IMR-90 (cell line): ENCODE results near the gene CECR2. TPM values are rescaled to one million over a fixed set of nuclear protein-coding genes. Genes with fewer than 3 reads are reported as not detected.

Experiments used
- ATAC-seq: fragments of 200-7000 bp; cut with Tn5 transposase; 2 replicates; pipeline ENCODE4 v1.9.1; 2020; ENCODE audit warnings: low read depth, mild to moderate bottlenecking, moderate library complexity
- BruUV-seq: library from RNA; stranded (reverse); fragments of 400-500 nt; replicated peaks from 2 replicates; lab custom pipeline; 2021; lab: Mats Ljungman, UMichigan
- CTCF ChIA-PET: fragments of 300-600 bp; formaldehyde crosslinking; extraction: SDS; loops from one replicate; lab custom pipeline; 2021; ENCODE audit warnings: antibody characterized with exemption; lab: Yijun Ruan, JAX
- POLR2A ChIA-PET: fragments of 300-600 bp; sonication (Branson Sonifier 250); formaldehyde crosslinking; loops from one replicate; lab custom pipeline; 2022; ENCODE audit warnings: antibody characterized with exemption; ENCODE audit not compliant: unreplicated experiment; lab: Charles Lee
- DNase-seq: peaks from one replicate; pipeline ENCODE4 v3.0.0; 2013
- H2AFZ ChIP-seq: replicated peaks from 2 replicates; pipeline ENCODE3; 2013; ENCODE audit warnings: low read length, mild to moderate bottlenecking; ENCODE audit not compliant: poor library complexity
- H2AK5ac ChIP-seq: 2 replicates; pipeline ENCODE4 v1.6.1; 2013; ENCODE audit warnings: low read depth, low read length, inconsistent platforms
- H2AK9ac ChIP-seq: replicated peaks from 2 replicates; pipeline ENCODE3; 2013; ENCODE audit warnings: mild to moderate bottlenecking, low read depth, low read length, moderate library complexity; ENCODE audit not compliant: poor library complexity
- H2BK120ac ChIP-seq: 2 replicates; pipeline ENCODE4 v1.6.1; 2013; ENCODE audit warnings: low read depth, low read length, inconsistent platforms
- H2BK15ac ChIP-seq: 3 replicates; pipeline ENCODE4 v1.6.1; 2013; ENCODE audit warnings: low read depth, low read length, inconsistent platforms
- H2BK20ac ChIP-seq: 2 replicates; pipeline ENCODE4 v1.6.1; 2013; ENCODE audit warnings: low read depth, mild to moderate bottlenecking, inconsistent platforms, low read length, moderate library complexity
- H2BK5ac ChIP-seq: 2 replicates; pipeline ENCODE4 v1.6.1; 2013; ENCODE audit warnings: mild to moderate bottlenecking, low read depth, low read length, inconsistent platforms; ENCODE audit not compliant: poor library complexity, severe bottlenecking
- H3K14ac ChIP-seq: replicated peaks from 2 replicates; pipeline ENCODE4 v1.6.1; 2013; ENCODE audit warnings: low read depth, low read length, inconsistent platforms
- H3K18ac ChIP-seq: 2 replicates; pipeline ENCODE4 v1.6.1; 2013; ENCODE audit warnings: low read depth, low read length, control low read depth
- H3K23ac ChIP-seq: 2 replicates; pipeline ENCODE4 v1.6.1; 2013; ENCODE audit warnings: low read depth, low read length, inconsistent platforms
- H3K27ac ChIP-seq: 2 replicates; pipeline ENCODE4 v1.5.1; 2013; ENCODE audit warnings: mild to moderate bottlenecking, control low read depth, low read length; ENCODE audit not compliant: insufficient read depth
- H3K27me3 ChIP-seq: 2 replicates; pipeline ENCODE4 v1.6.1; 2013; ENCODE audit warnings: low read length; ENCODE audit not compliant: control insufficient read depth, insufficient read depth
- H3K36me3 ChIP-seq: 2 replicates; pipeline ENCODE4 v1.6.1; 2013; ENCODE audit warnings: low read length, mixed read lengths; ENCODE audit not compliant: control insufficient read depth, insufficient read depth
- H3K4ac ChIP-seq: 2 replicates; pipeline ENCODE4 v1.6.1; 2013; ENCODE audit warnings: low read depth, low read length, inconsistent platforms
- H3K4me1 ChIP-seq: 2 replicates; pipeline ENCODE4 v1.6.1; 2013; ENCODE audit warnings: low read length, mixed read lengths; ENCODE audit not compliant: control insufficient read depth, insufficient read depth
- H3K4me2 ChIP-seq: 2 replicates; pipeline ENCODE4 v1.6.1; 2013; ENCODE audit warnings: low read depth, mild to moderate bottlenecking, control low read depth, low read length, moderate library complexity
- H3K4me3 ChIP-seq: 2 replicates; pipeline ENCODE4 v1.5.1; 2013; ENCODE audit warnings: low read depth, mild to moderate bottlenecking, control low read depth, low read length, moderate library complexity; ENCODE audit not compliant: insufficient read depth
- H3K56ac ChIP-seq: 2 replicates; pipeline ENCODE4 v1.6.1; 2013; ENCODE audit warnings: low read length, inconsistent platforms; ENCODE audit not compliant: insufficient read depth; ENCODE audit errors: extremely low read depth
- H3K79me1 ChIP-seq, 2 experiments: 2 replicates each; pipeline ENCODE4 v1.6.1; 2013; ENCODE audit warnings: low read length in 2 of 2, inconsistent platforms in 1 of 2, low read depth in 1 of 2
- H3K9ac ChIP-seq: 2 replicates; pipeline ENCODE4 v1.6.1; 2013; ENCODE audit warnings: low read depth, low read length, control low read depth
- H3K9me1 ChIP-seq: 2 replicates; pipeline ENCODE4 v1.6.1; 2013; ENCODE audit warnings: low read length, inconsistent platforms; ENCODE audit not compliant: insufficient read depth
- H3K9me3 ChIP-seq: 2 replicates; pipeline ENCODE4 v1.6.1; 2013; ENCODE audit warnings: low read length; ENCODE audit not compliant: control insufficient read depth, insufficient read depth
- H4K20me1 ChIP-seq: 2 replicates; pipeline ENCODE4 v1.6.1; 2013; ENCODE audit warnings: low read length, inconsistent platforms; ENCODE audit not compliant: insufficient read depth
- H4K5ac ChIP-seq: 2 replicates; pipeline ENCODE4 v1.6.1; 2013; ENCODE audit warnings: mild to moderate bottlenecking, low read depth, low read length, control low read depth
- H4K8ac ChIP-seq, 2 experiments: 2 replicates each; pipeline ENCODE4 v1.6.1; 2013; ENCODE audit warnings: low read depth in 2 of 2, low read length in 2 of 2, control low read depth in 1 of 2, inconsistent platforms in 1 of 2
- H4K91ac ChIP-seq: 2 replicates; pipeline ENCODE4 v1.6.1; 2013; ENCODE audit warnings: low read depth, low read length, inconsistent platforms; ENCODE audit not compliant: insufficient read depth
- CEBPB ChIP-seq: IDR thresholded peaks from 2 replicates; pipeline ENCODE4 v1.6.1; 2012; ENCODE audit warnings: low read depth, low read length, improper control_type of control experiment
- CHD1 ChIP-seq: IDR thresholded peaks from 2 replicates; pipeline ENCODE4 v1.6.1; 2012; ENCODE audit warnings: low read depth, low read length, improper control_type of control experiment
- CTCF ChIP-seq: conservative IDR thresholded peaks from 2 replicates; pipeline ENCODE4 v1.5.1; 2012; ENCODE audit warnings: mild to moderate bottlenecking, low read depth, low read length, improper control_type of control experiment
- FOS ChIP-seq: fragments of 150-350 bp; IDR thresholded peaks from 2 replicates; pipeline ENCODE4 v1.6.1; 2016; ENCODE audit warnings: low read depth, low read length
- MAFK ChIP-seq: IDR thresholded peaks from 2 replicates; pipeline ENCODE4 v1.6.1; 2012; ENCODE audit warnings: low read depth, low read length, improper control_type of control experiment
- MAZ ChIP-seq: IDR thresholded peaks from 2 replicates; pipeline ENCODE4 v1.6.1; 2012; ENCODE audit warnings: low read depth, mild to moderate bottlenecking, low read length, improper control_type of control experiment, moderate library complexity, borderline replicate concordance
- MXI1 ChIP-seq: IDR thresholded peaks from 2 replicates; pipeline ENCODE4 v1.6.1; 2012; ENCODE audit warnings: low read depth, mild to moderate bottlenecking, low read length, moderate library complexity, borderline replicate concordance
- POLR2A ChIP-seq: IDR thresholded peaks from 2 replicates; pipeline ENCODE4 v1.6.1; 2012; ENCODE audit warnings: mild to moderate bottlenecking, low read depth, low read length
- RAD21 ChIP-seq: IDR thresholded peaks from 2 replicates; pipeline ENCODE4 v1.6.1; 2012; ENCODE audit warnings: low read length, improper control_type of control experiment
- RCOR1 ChIP-seq: IDR thresholded peaks from 2 replicates; pipeline ENCODE4 v1.6.1; 2012; ENCODE audit warnings: mild to moderate bottlenecking, low read length, improper control_type of control experiment; ENCODE audit not compliant: insufficient replicate concordance
- RFX5 ChIP-seq: IDR thresholded peaks from 2 replicates; pipeline ENCODE4 v1.8.0; 2012; ENCODE audit warnings: low read depth, mild to moderate bottlenecking, low read length, moderate library complexity
- SMC3 ChIP-seq: fragments of 150-350 bp; IDR thresholded peaks from 2 replicates; pipeline ENCODE4 v1.6.1; 2016; ENCODE audit warnings: low read depth, mild to moderate bottlenecking, antibody characterized with exemption, low read length, moderate library complexity
- USF2 ChIP-seq: fragments of 150-350 bp; IDR thresholded peaks from 2 replicates; pipeline ENCODE4 v1.6.1; 2017; ENCODE audit warnings: mild to moderate bottlenecking, antibody characterized with exemption, low read length, low read depth
- WGBS, 2 experiments: methylation state at CpG; one replicate each; pipeline versions ENCODE4 v1.1.5 to v1.1.7; 2013; ENCODE audit warnings: missing lambda C conversion rate in 2 of 2; ENCODE audit not compliant: insufficient read length in 1 of 2; ENCODE audit errors: extremely low coverage in 2 of 2; 5-methylcytosine and 5-hydroxymethylcytosine counted together
- dilution Hi-C: fragments of 300-500 bp; cut with HindIII; formaldehyde crosslinking; loops from one replicate; pipeline ENCODE4 v1.14.3; 2018; ENCODE audit warnings: low sequenced_read_pairs; ENCODE audit not compliant: unreplicated experiment
- in situ Hi-C: fragments of 300-500 bp; cut with MboI; formaldehyde crosslinking; loops from 3 replicates; pipeline ENCODE4 v1.14.3; 2019; ENCODE audit warnings: low sequenced_read_pairs, inconsistent platforms, mixed read lengths
- intact Hi-C: fragments of 100-400 bp; cut with micrococcal nuclease; formaldehyde crosslinking; loops from 2 replicates; pipeline ENCODE4 v1.10.0; 2022
- polyA plus RNA-seq, 3 experiments: library from polyadenylated mRNA; depleted of rRNA; stranded (reverse); fragments of >200 nt; gene quantifications; 2 replicates each; pipeline ENCODE4 v1.2.3, GENCODE V29; 2012; ENCODE audit warnings: low replicate concordance in 1 of 3
- total RNA-seq: library from RNA; depleted of rRNA; stranded (reverse); fragments of >200 nt; gene quantifications from 2 replicates; pipeline ENCODE4 v1.2.3, GENCODE V29; 2012

Gene CECR2
- total and polyA plus RNA-seq, 2 of the 4 experiments (the other 2 are of a cell fraction): under 0.01 TPM; not detected in 1

- intact Hi-C loops (no loop called here), dilution Hi-C loops (no loop called here), in situ Hi-C loops (no loop called here)
- Histone ChIP-seq H3K4ac (no peak overlapping the region), H3K27ac (no peak overlapping the region), H4K20me1 (no peaks in the 10 kb centered on the region), H2BK15ac (no peak overlapping the region), H3K27me3 (peaks cover 1% of the 10 kb centered on the region; the same call in 1 of the 2 replicates), H3K56ac (no peak overlapping the region), H3K23ac (no peak overlapping the region), H2AK5ac (no peak overlapping the region), H2AK9ac (no peak overlapping the region), H2BK5ac (no peak overlapping the region), H4K91ac (no peak overlapping the region), H4K5ac (no peak overlapping the region), H3K9me3 (no peaks in the 10 kb centered on the region), H3K14ac (no peak overlapping the region), H4K8ac (no peak overlapping the region), H3K4me2 (no peak overlapping the region), H3K36me3 (no peaks in the 10 kb centered on the region), H3K9ac (no peak overlapping the region), H2AFZ (no peak overlapping the region), H3K4me3 (no peak overlapping the region), H2BK20ac (no peak overlapping the region), H3K18ac (no peak overlapping the region), H3K4me1 (no peaks in the 10 kb centered on the region), H2BK120ac (no peak overlapping the region), H3K79me1 (no peaks in the 10 kb centered on the region), H3K9me1 (no peaks in the 10 kb centered on the region)
- ATAC-seq (no peak), DNase-seq (no peak)
- TF ChIP-seq POLR2A: no peak
- no peak for TF ChIP-seq USF2
- no peak for TF ChIP-seq CHD1
- TF ChIP-seq RAD21: no peak
- no peak for TF ChIP-seq CEBPB
- TF ChIP-seq FOS: no peak
- no peak for TF ChIP-seq MXI1
- no peak for TF ChIP-seq CTCF
- TF ChIP-seq RFX5: no peak
- TF ChIP-seq SMC3: no peak
- TF ChIP-seq MAZ: no peak
- TF ChIP-seq RCOR1: no peak
- TF ChIP-seq MAFK: no peak
- ChIA-PET CTCF (interaction anchor here (1.0 kb wide), 1 partner anchor 22 kb away, joined by 3 read pairs; no protein-coding TSS in a partner anchor), POLR2A (no interaction called here)
- BruUV-seq: no TSS peak
- WGBS, 2 experiments: no CpG with 5 or more reads among the region's 2 CpGs
Measured at GRCh38 chr22:17537155-17537554, 167.9 kb downstream of the CECR2 start.
